GM06990 (cell line): Measurements from ENCODE around the gene SH3BGRL.
"Not testable (repeated sequence)": the region's sequence is repeated elsewhere in the genome, so short reads cannot be mapped to it uniquely, and the experiment has no call there.

Experiments
- DNase-seq: peaks from one replicate; pipeline ENCODE4 v3.0.0-alpha.2; 2011; ENCODE audit not compliant: insufficient read length; ENCODE audit errors: extremely low read depth
- H3K27me3 ChIP-seq: replicated peaks from 2 replicates; pipeline ENCODE4 v1.6.0; 2011; ENCODE audit warnings: low read length; ENCODE audit not compliant: control insufficient read depth, insufficient read depth
- H3K36me3 ChIP-seq: 2 replicates; pipeline ENCODE4 v1.5.1; 2011; ENCODE audit warnings: low read length; ENCODE audit not compliant: control insufficient read depth, insufficient read depth
- H3K4me3 ChIP-seq: replicated peaks from 2 replicates; pipeline ENCODE4 v1.5.1; 2011; ENCODE audit warnings: low read depth, mild to moderate bottlenecking, control low read depth, low read length
- CTCF ChIP-seq: IDR thresholded peaks from 2 replicates; pipeline ENCODE4 v1.5.1; 2011; ENCODE audit warnings: low read length, control low read depth, mild to moderate bottlenecking, inconsistent platforms; ENCODE audit not compliant: insufficient read depth, poor library complexity, severe bottlenecking

Gene SH3BGRL

GRCh38 chrX:81337805-81338204 is 135.9 kb downstream of the SH3BGRL start:
- no peak for DNase-seq

GRCh38 chrX:81338924-81339323 is 137.0 kb downstream of the SH3BGRL start:
- no peaks in the 10 kb centered on the region for H3K36me3 ChIP-seq
- no peak overlapping the region for H3K4me3 ChIP-seq
- no peak for TF ChIP-seq CTCF
- H3K27me3 ChIP-seq = no peaks in the 10 kb centered on the region
- no peak for DNase-seq

More at GRCh38 chrX:81337805-81338204, 135.9 kb downstream of the SH3BGRL start:
- H3K36me3 ChIP-seq = no peaks in the 10 kb centered on the region
- no peaks in the 10 kb centered on the region for H3K27me3 ChIP-seq
- TF ChIP-seq CTCF = no peak
- H3K4me3 ChIP-seq = no peak overlapping the region

- not testable (repeated sequence) for H3K4me3 ChIP-seq, DNase-seq, H3K36me3 ChIP-seq, H3K27me3 ChIP-seq
Measured at GRCh38 chrX:81345296-81345695, 143.4 kb downstream of the SH3BGRL start.
